ENCODE measurements around the gene GPX4. TPM values are rescaled to one million over a fixed set of nuclear protein-coding genes. Genes with fewer than 3 reads are reported as not detected.

Gene GPX4
- polyA plus RNA-seq, 1 of the 3 experiments (the other 2 are of a cell fraction): 925 TPM

- ChIA-PET POLR2A (no interaction called here), CTCF (interaction anchor here (1.1 kb wide), 1 partner anchor 25 kb away, joined by 7 read pairs; no protein-coding TSS in a partner anchor)
- no peak overlapping the region for H3K4me3 ChIP-seq (ENCODE audit: low read depth in 2 of 2, low read length in 1 of 2)
- peaks cover 2 to 3% of the 10 kb centered on the region in 2 experiments for H3K36me3 ChIP-seq (replicated peaks in 1 of 2; ENCODE audit: control insufficient read depth in 1 of 2, insufficient read depth in 2 of 2, low read length in 1 of 2)
- H3K9me2 ChIP-seq: no peaks in the 10 kb centered on the region
- H3K9me3 ChIP-seq: no peaks in the 10 kb centered on the region
- TF ChIP-seq POLR2AphosphoS5 (IDR thresholded peaks at IDR 0.05; ENCODE audit: low read depth, low read length) (no peak), MXI1 (IDR thresholded peaks at IDR 0.05; ENCODE audit: low read depth, low read length) (no peak), GATA2 (CRISPR knock-in tag; IDR thresholded peaks at IDR 0.05) (no peak), RXRA (IDR thresholded peaks at IDR 0.05; ENCODE audit: borderline replicate concordance, low read depth) (no peak), JUND (IDR thresholded peaks at IDR 0.05) (no peak), IRF3 (IDR thresholded peaks at IDR 0.05; ENCODE audit: low read depth, low read length) (no peak), MEF2A (IDR thresholded peaks at IDR 0.05; ENCODE audit: borderline replicate concordance, low read depth) (no peak), MAX (IDR thresholded peaks at IDR 0.05; ENCODE audit: low read depth) (no peak), EZH2phosphoT487 (IDR thresholded peaks at IDR 0.05; ENCODE audit: borderline replicate concordance, low read depth) (no peak), RFX5 (IDR thresholded peaks at IDR 0.05; ENCODE audit: low read length) (no peak), FOXJ3 (CRISPR knock-in tag; IDR thresholded peaks at IDR 0.05) (no peak), TAF1 (IDR thresholded peaks at IDR 0.05; ENCODE audit: borderline replicate concordance, low read depth, low read length) (no peak), RAD21 (IDR thresholded peaks at IDR 0.05; ENCODE audit: low read length) (no peak), SIN3A (IDR thresholded peaks at IDR 0.05; ENCODE audit: borderline replicate concordance, low read depth, low read length) (no peak)
- TF ChIP-seq, protein P1, sequence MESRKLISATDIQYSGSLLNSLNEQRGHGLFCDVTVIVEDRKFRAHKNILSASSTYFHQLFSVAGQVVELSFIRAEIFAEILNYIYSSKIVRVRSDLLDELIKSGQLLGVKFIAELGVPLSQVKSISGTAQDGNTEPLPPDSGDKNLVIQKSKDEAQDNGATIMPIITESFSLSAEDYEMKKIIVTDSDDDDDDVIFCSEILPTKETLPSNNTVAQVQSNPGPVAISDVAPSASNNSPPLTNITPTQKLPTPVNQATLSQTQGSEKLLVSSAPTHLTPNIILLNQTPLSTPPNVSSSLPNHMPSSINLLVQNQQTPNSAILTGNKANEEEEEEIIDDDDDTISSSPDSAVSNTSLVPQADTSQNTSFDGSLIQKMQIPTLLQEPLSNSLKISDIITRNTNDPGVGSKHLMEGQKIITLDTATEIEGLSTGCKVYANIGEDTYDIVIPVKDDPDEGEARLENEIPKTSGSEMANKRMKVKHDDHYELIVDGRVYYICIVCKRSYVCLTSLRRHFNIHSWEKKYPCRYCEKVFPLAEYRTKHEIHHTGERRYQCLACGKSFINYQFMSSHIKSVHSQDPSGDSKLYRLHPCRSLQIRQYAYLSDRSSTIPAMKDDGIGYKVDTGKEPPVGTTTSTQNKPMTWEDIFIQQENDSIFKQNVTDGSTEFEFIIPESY (IDR thresholded peaks at IDR 0.05; ENCODE audit: borderline replicate concordance, low read depth): no peak
- TF ChIP-seq, protein P2, sequence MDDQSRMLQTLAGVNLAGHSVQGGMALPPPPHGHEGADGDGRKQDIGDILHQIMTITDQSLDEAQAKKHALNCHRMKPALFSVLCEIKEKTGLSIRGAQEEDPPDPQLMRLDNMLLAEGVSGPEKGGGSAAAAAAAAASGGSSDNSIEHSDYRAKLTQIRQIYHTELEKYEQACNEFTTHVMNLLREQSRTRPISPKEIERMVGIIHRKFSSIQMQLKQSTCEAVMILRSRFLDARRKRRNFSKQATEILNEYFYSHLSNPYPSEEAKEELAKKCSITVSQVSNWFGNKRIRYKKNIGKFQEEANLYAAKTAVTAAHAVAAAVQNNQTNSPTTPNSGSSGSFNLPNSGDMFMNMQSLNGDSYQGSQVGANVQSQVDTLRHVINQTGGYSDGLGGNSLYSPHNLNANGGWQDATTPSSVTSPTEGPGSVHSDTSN (IDR thresholded peaks at IDR 0.05): no peak
- TF ChIP-seq, protein P3, sequence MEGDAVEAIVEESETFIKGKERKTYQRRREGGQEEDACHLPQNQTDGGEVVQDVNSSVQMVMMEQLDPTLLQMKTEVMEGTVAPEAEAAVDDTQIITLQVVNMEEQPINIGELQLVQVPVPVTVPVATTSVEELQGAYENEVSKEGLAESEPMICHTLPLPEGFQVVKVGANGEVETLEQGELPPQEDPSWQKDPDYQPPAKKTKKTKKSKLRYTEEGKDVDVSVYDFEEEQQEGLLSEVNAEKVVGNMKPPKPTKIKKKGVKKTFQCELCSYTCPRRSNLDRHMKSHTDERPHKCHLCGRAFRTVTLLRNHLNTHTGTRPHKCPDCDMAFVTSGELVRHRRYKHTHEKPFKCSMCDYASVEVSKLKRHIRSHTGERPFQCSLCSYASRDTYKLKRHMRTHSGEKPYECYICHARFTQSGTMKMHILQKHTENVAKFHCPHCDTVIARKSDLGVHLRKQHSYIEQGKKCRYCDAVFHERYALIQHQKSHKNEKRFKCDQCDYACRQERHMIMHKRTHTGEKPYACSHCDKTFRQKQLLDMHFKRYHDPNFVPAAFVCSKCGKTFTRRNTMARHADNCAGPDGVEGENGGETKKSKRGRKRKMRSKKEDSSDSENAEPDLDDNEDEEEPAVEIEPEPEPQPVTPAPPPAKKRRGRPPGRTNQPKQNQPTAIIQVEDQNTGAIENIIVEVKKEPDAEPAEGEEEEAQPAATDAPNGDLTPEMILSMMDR (IDR thresholded peaks at IDR 0.05): no peak
- no peak overlapping the region for H3K27ac ChIP-seq (ENCODE audit: low read depth in 2 of 2, low read length in 1 of 2)
- DNase-seq: no peak
- no peaks in the 10 kb centered on the region for H3K4me1 ChIP-seq (ENCODE audit: control insufficient read depth in 1 of 2, insufficient read depth in 2 of 2, low read depth in 1 of 2, low read length in 1 of 2)
- no peaks in the 10 kb centered on the region for H4K20me1 ChIP-seq (ENCODE audit: insufficient read depth)
- no peak overlapping the region for H3K9ac ChIP-seq
- peaks cover 13% of the 10 kb centered on the region for H3K79me2 ChIP-seq (ENCODE audit: insufficient read depth)
- H3F3A ChIP-seq (replicated peaks; ENCODE audit: insufficient read depth): peaks cover 6% of the 10 kb centered on the region
- H2AFZ ChIP-seq (ENCODE audit: low read depth): no peak overlapping the region
- WGBS (ENCODE audit: low lambda C conversion rate): 87% methylated on average over 3 of the region's 11 CpGs
- H3K27me3 ChIP-seq (ENCODE audit: insufficient read depth): no peaks in the 10 kb centered on the region
- no peak overlapping the region for H3K4me2 ChIP-seq
These were observed 34.3 kb downstream of the GPX4 start for GRCh38 chr19:1138121-1138520.
